HEK293 (cell line): ENCODE results near the gene VEPH1.

Experiments
- CTCF ChIA-PET: fragments of 350-600 bp; formaldehyde crosslinking; extraction: SDS; loops from one replicate; lab custom pipeline; 2021; ENCODE audit warnings: antibody characterized with exemption; lab: Yijun Ruan, JAX
- POLR2A ChIA-PET: fragments of 300-600 bp; formaldehyde crosslinking; extraction: SDS; loops from one replicate; lab custom pipeline; 2020; ENCODE audit warnings: antibody characterized with exemption, inconsistent platforms; lab: Yijun Ruan, JAX
- H3K27ac ChIP-seq: fragments of 200-500 bp; sonication (Bioruptor generic); 2 replicates; pipeline ENCODE4 v1.5.1; 2014; ENCODE audit warnings: low read depth, low read length, control low read depth, inconsistent platforms; ENCODE audit errors: extremely low read depth
- H3K36me3 ChIP-seq, 2 experiments: fragments of 200-500 bp in 1 of 2; sonication (Bioruptor generic) in 1 of 2; 1 replicate in 1 of 2; 2 replicates in 1 of 2; pipeline ENCODE4 v1.5.1; 2014 to 2017; ENCODE audit warnings: inconsistent platforms in 2 of 2, low read length in 2 of 2; ENCODE audit not compliant: control insufficient read depth in 2 of 2, insufficient read depth in 1 of 2
- H3K4me1 ChIP-seq: fragments of 200-500 bp; sonication (Bioruptor generic); 2 replicates; pipeline ENCODE4 v1.5.1; 2014; ENCODE audit warnings: mild to moderate bottlenecking, low read length, inconsistent platforms; ENCODE audit not compliant: control insufficient read depth, insufficient read depth
- H3K4me3 ChIP-seq: 2 replicates; pipeline ENCODE4 v1.5.1; 2011; ENCODE audit warnings: low read depth, mild to moderate bottlenecking, control low read depth, low read length, moderate library complexity
- H3K9me3 ChIP-seq: fragments of 200-500 bp; sonication (Bioruptor generic); 2 replicates; pipeline ENCODE4 v1.5.1; 2014; ENCODE audit warnings: low read depth, low read length, inconsistent platforms; ENCODE audit not compliant: control insufficient read depth, insufficient read depth
- GLI4 ChIP-seq: fragments of 450-650 bp; formaldehyde crosslinking; IDR thresholded peaks from 2 replicates; pipeline ENCODE4 v1.5.1; 2016; ENCODE audit warnings: missing biosample characterization, missing genetic modification characterization
- GLIS2 ChIP-seq: fragments of 450-650 bp; formaldehyde crosslinking; IDR thresholded peaks from 2 replicates; pipeline ENCODE4 v1.5.1; 2016; ENCODE audit warnings: missing biosample characterization, missing genetic modification characterization
- KLF10 ChIP-seq: fragments of 450-650 bp; IDR thresholded peaks from 2 replicates; pipeline ENCODE4 v1.5.1; 2018; ENCODE audit warnings: missing biosample characterization, mild to moderate bottlenecking, missing genetic modification characterization
- KLF16 ChIP-seq: fragments of 450-650 bp; formaldehyde crosslinking; IDR thresholded peaks from 2 replicates; pipeline ENCODE4 v1.5.1; 2017; ENCODE audit warnings: missing biosample characterization, missing genetic modification characterization
- RBAK ChIP-seq: fragments of 450-650 bp; formaldehyde crosslinking; IDR thresholded peaks from 2 replicates; pipeline ENCODE4 v1.5.1; 2016; ENCODE audit warnings: missing biosample characterization, missing genetic modification characterization
- REPIN1 ChIP-seq: fragments of 450-650 bp; formaldehyde crosslinking; IDR thresholded peaks from 2 replicates; pipeline ENCODE4 v1.5.1; 2017; ENCODE audit warnings: missing biosample characterization, missing genetic modification characterization, low read depth
- SP2 ChIP-seq: fragments of 450-650 bp; formaldehyde crosslinking; IDR thresholded peaks from 2 replicates; pipeline ENCODE4 v1.5.1; 2016; ENCODE audit warnings: missing biosample characterization, missing genetic modification characterization
- SP3 ChIP-seq: fragments of 450-650 bp; formaldehyde crosslinking; IDR thresholded peaks from 2 replicates; pipeline ENCODE4 v1.5.1; 2016; ENCODE audit warnings: missing biosample characterization, missing genetic modification characterization
- ZBTB7A ChIP-seq: fragments of 450-650 bp; formaldehyde crosslinking; IDR thresholded peaks from 2 replicates; pipeline ENCODE4 v1.5.1; 2016; ENCODE audit warnings: low read depth, missing biosample characterization, missing genetic modification characterization
- ZNF175 ChIP-seq: fragments of 450-650 bp; formaldehyde crosslinking; IDR thresholded peaks from 2 replicates; pipeline ENCODE4 v1.5.1; 2016; ENCODE audit warnings: missing biosample characterization, missing genetic modification characterization
- ZNF19 ChIP-seq: fragments of 450-650 bp; formaldehyde crosslinking; IDR thresholded peaks from 2 replicates; pipeline ENCODE4; 2016; ENCODE audit warnings: missing biosample characterization, missing genetic modification characterization, low read depth
- ZNF214 ChIP-seq: fragments of 450-650 bp; formaldehyde crosslinking; IDR thresholded peaks from 2 replicates; pipeline ENCODE4 v1.5.1; 2017; ENCODE audit warnings: missing biosample characterization, mild to moderate bottlenecking, missing genetic modification characterization, borderline replicate concordance
- ZNF266 ChIP-seq: fragments of 450-650 bp; formaldehyde crosslinking; IDR thresholded peaks from 2 replicates; pipeline ENCODE4 v1.5.1; 2016; ENCODE audit warnings: missing biosample characterization, missing genetic modification characterization, low read depth
- ZNF292 ChIP-seq: fragments of 450-650 bp; formaldehyde crosslinking; IDR thresholded peaks from 2 replicates; pipeline ENCODE4 v1.5.1; 2016; ENCODE audit warnings: low read depth, missing biosample characterization, missing genetic modification characterization, borderline replicate concordance
- ZNF302 ChIP-seq: fragments of 450-650 bp; formaldehyde crosslinking; IDR thresholded peaks from 2 replicates; pipeline ENCODE4 v1.5.1; 2016; ENCODE audit warnings: missing biosample characterization, missing genetic modification characterization, low read depth
- ZNF37A ChIP-seq: fragments of 450-650 bp; IDR thresholded peaks from 2 replicates; pipeline ENCODE4 v1.5.1; 2018; ENCODE audit warnings: missing biosample characterization, missing genetic modification characterization
- ZNF561 ChIP-seq: fragments of 450-650 bp; IDR thresholded peaks from 2 replicates; pipeline ENCODE4 v1.5.1; 2018; ENCODE audit warnings: missing biosample characterization, missing genetic modification characterization, borderline replicate concordance
- ZNF571 ChIP-seq: fragments of 450-650 bp; formaldehyde crosslinking; IDR thresholded peaks from 2 replicates; pipeline ENCODE4 v1.5.0; 2017; ENCODE audit warnings: missing biosample characterization, missing genetic modification characterization
- ZNF701 ChIP-seq: fragments of 450-650 bp; formaldehyde crosslinking; IDR thresholded peaks from 2 replicates; pipeline ENCODE4 v1.5.1; 2016; ENCODE audit warnings: missing biosample characterization, missing genetic modification characterization
- ZNF768 ChIP-seq: fragments of 450-650 bp; formaldehyde crosslinking; IDR thresholded peaks from 2 replicates; pipeline ENCODE4 v1.5.1; 2018; ENCODE audit warnings: missing biosample characterization, mild to moderate bottlenecking, missing genetic modification characterization
- ZSCAN23 ChIP-seq: fragments of 450-650 bp; formaldehyde crosslinking; IDR thresholded peaks from 2 replicates; pipeline ENCODE4 v1.5.1; 2016; ENCODE audit warnings: missing biosample characterization, missing genetic modification characterization
- TF ChIP-seq, protein P1 (sequence below): fragments of 450-650 bp; formaldehyde crosslinking; IDR thresholded peaks from 2 replicates; pipeline ENCODE4 v1.5.1; 2016; ENCODE audit warnings: missing biosample characterization, missing genetic modification characterization
- TF ChIP-seq, protein P2 (sequence below): fragments of 450-650 bp; formaldehyde crosslinking; optimal IDR thresholded peaks from 2 replicates; pipeline ENCODE3; 2016; ENCODE audit warnings: missing biosample characterization, mild to moderate bottlenecking, missing genetic modification characterization
- TF ChIP-seq, protein P3 (sequence below): fragments of 450-650 bp; formaldehyde crosslinking; IDR thresholded peaks from 2 replicates; pipeline ENCODE4 v1.5.1; 2016; ENCODE audit warnings: missing biosample characterization, missing genetic modification characterization
- TF ChIP-seq, protein P4 (sequence below): fragments of 450-650 bp; formaldehyde crosslinking; IDR thresholded peaks from 2 replicates; pipeline ENCODE4 v1.5.1; 2016; ENCODE audit warnings: missing biosample characterization, missing genetic modification characterization

The VEPH1 gene

DNA sequence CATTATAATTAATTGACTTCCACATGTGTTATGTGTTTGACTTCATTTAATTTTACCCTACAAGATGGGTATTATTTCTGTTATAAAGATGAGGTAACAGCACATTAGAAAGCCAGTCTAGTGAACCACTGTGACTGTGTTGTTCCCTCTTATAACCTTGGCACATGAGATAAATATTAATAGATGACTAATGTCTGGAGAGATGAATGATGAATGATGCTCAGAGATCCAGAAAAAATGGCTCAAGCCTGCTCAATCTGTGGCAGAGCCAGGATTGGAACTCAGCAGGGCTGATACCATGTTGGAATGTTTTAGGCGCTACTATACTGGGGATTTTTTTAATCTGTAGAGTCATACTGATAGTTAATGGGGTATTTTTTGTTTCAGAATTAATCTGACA, 185.3 kb downstream of the VEPH1 start (continued):
- TF ChIP-seq, protein P1, sequence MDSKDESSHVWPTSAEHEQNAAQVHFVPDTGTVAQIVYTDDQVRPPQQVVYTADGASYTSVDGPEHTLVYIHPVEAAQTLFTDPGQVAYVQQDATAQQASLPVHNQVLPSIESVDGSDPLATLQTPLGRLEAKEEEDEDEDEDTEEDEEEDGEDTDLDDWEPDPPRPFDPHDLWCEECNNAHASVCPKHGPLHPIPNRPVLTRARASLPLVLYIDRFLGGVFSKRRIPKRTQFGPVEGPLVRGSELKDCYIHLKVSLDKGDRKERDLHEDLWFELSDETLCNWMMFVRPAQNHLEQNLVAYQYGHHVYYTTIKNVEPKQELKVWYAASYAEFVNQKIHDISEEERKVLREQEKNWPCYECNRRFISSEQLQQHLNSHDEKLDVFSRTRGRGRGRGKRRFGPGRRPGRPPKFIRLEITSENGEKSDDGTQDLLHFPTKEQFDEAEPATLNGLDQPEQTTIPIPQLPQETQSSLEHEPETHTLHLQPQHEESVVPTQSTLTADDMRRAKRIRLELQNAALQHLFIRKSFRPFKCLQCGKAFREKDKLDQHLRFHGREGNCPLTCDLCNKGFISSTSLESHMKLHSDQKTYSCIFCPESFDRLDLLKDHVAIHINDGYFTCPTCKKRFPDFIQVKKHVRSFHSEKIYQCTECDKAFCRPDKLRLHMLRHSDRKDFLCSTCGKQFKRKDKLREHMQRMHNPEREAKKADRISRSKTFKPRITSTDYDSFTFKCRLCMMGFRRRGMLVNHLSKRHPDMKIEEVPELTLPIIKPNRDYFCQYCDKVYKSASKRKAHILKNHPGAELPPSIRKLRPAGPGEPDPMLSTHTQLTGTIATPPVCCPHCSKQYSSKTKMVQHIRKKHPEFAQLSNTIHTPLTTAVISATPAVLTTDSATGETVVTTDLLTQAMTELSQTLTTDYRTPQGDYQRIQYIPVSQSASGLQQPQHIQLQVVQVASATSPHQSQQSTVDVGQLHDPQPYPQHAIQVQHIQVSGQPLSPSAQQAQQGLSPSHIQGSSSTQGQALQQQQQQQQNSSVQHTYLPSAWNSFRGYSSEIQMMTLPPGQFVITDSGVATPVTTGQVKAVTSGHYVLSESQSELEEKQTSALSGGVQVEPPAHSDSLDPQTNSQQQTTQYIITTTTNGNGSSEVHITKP (tag by site-specific recombination) = no peak
- TF ChIP-seq REPIN1 (tag by site-specific recombination) (no peak), ZNF292 (tag by site-specific recombination) (no peak), GLIS2 (no peak), ZNF571 (no peak), KLF16 (tag by site-specific recombination) (no peak), ZNF19 (tag by site-specific recombination) (no peak), ZBTB7A (no peak), ZNF37A (no peak)
- TF ChIP-seq, protein P2, sequence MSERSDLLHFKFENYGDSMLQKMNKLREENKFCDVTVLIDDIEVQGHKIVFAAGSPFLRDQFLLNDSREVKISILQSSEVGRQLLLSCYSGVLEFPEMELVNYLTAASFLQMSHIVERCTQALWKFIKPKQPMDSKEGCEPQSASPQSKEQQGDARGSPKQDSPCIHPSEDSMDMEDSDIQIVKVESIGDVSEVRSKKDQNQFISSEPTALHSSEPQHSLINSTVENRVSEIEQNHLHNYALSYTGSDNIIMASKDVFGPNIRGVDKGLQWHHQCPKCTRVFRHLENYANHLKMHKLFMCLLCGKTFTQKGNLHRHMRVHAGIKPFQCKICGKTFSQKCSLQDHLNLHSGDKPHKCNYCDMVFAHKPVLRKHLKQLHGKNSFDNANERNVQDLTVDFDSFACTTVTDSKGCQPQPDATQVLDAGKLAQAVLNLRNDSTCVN (tag by site-specific recombination) = no peak

DNA sequence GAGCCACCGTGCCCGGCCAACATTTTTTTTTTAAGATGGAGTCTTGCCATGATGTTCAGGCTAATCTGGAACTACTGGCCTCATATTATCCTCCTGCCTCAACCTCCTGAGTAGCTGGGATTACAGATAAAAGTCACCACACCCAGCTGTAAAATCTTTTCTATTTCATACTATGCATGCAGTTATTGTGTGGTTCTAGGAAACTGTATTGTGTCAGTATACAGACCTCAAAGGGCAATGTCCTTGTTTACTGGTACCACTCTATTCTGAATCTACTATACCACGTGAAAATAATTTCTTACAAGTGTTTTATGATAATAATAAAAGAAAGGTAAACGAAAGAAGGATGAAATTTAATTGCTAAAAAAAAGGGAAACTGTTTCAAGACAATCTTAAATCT, 190.0 kb downstream of the VEPH1 start:
- no peak for TF ChIP-seq RBAK (tag by site-specific recombination)
- TF ChIP-seq ZNF561 (tag by site-specific recombination) = no peak
- no peak for TF ChIP-seq ZNF302 (tag by site-specific recombination)
- no peak for TF ChIP-seq ZNF701 (tag by site-specific recombination)
- no peak for TF ChIP-seq ZNF768 (tag by site-specific recombination)
- TF ChIP-seq, protein P3, sequence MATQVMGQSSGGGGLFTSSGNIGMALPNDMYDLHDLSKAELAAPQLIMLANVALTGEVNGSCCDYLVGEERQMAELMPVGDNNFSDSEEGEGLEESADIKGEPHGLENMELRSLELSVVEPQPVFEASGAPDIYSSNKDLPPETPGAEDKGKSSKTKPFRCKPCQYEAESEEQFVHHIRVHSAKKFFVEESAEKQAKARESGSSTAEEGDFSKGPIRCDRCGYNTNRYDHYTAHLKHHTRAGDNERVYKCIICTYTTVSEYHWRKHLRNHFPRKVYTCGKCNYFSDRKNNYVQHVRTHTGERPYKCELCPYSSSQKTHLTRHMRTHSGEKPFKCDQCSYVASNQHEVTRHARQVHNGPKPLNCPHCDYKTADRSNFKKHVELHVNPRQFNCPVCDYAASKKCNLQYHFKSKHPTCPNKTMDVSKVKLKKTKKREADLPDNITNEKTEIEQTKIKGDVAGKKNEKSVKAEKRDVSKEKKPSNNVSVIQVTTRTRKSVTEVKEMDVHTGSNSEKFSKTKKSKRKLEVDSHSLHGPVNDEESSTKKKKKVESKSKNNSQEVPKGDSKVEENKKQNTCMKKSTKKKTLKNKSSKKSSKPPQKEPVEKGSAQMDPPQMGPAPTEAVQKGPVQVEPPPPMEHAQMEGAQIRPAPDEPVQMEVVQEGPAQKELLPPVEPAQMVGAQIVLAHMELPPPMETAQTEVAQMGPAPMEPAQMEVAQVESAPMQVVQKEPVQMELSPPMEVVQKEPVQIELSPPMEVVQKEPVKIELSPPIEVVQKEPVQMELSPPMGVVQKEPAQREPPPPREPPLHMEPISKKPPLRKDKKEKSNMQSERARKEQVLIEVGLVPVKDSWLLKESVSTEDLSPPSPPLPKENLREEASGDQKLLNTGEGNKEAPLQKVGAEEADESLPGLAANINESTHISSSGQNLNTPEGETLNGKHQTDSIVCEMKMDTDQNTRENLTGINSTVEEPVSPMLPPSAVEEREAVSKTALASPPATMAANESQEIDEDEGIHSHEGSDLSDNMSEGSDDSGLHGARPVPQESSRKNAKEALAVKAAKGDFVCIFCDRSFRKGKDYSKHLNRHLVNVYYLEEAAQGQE (tag by site-specific recombination) = no peak
- TF ChIP-seq ZNF266 = no peak
- no peak for TF ChIP-seq ZNF175 (tag by site-specific recombination)
- TF ChIP-seq GLI4 (tag by site-specific recombination) = no peak
- TF ChIP-seq SP2 (tag by site-specific recombination) = no peak
- TF ChIP-seq KLF10 (tag by site-specific recombination) = no peak
- TF ChIP-seq, protein P4, sequence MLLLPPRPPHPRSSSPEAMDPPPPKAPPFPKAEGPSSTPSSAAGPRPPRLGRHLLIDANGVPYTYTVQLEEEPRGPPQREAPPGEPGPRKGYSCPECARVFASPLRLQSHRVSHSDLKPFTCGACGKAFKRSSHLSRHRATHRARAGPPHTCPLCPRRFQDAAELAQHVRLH (tag by site-specific recombination) = no peak
- no peak for TF ChIP-seq SP3
- TF ChIP-seq ZSCAN23 (tag by site-specific recombination) = no peak
- no peak for TF ChIP-seq ZNF214 (tag by site-specific recombination)
- TF ChIP-seq, all 188 proteins: peak for 0
- Histone ChIP-seq H3K4me3 (no peak overlapping the region), H3K9me3 (no peaks in the 10 kb centered on the region), H3K27ac (no peak overlapping the region), H3K36me3 (no peaks in the 10 kb centered on the region), H3K4me1 (no peaks in the 10 kb centered on the region)
- ChIA-PET POLR2A (no interaction called here), CTCF (no interaction called here)
